NOMO-1 (cell line): ENCODE results near the gene RGP1.

Experiments used
- DNase-seq, 2 experiments: peaks; one replicate each; lab custom pipeline; 2025; ENCODE audit not compliant: unreplicated experiment in 2 of 2; lab: John Stamatoyannopoulos, UW

Gene RGP1

GRCh38 chr9:35801328-35802128, 52.4 kb downstream of the RGP1 start:
- no peak for DNase-seq

- no peak for DNase-seq
These were observed 57.0 kb downstream of the RGP1 start for GRCh38 chr9:35806101-35806500.
